GM12892 (cell line): Measurements from ENCODE around the gene EPHA6.

ENCODE experiments used
- POLR2A ChIP-seq: IDR thresholded peaks from 2 replicates; pipeline ENCODE4 v1.6.1; 2011; ENCODE audit warnings: low read depth, low read length, control low read depth
- TAF1 ChIP-seq: IDR thresholded peaks from 2 replicates; pipeline ENCODE4 v1.6.1; 2011; ENCODE audit warnings: low read depth, mild to moderate bottlenecking, control low read depth, low read length, borderline replicate concordance

DNA sequence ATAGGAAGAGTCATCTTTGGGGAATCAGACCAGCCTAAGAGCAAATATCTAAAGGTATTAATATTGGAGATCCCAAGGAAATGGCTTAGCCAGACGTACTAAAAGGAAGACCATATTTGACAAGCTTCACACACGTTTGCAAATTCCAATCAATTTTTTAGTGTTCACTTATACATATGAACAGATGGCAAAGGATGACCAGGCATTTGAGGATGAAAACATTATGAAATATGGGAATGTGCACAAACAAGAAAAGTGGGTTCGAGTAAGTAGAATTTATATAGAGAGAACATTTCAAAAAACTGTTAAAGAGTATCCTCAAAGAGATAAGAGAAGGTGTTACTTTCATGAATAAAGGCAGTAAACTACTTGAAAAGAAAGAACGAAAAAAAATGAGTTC is 981.6 kb downstream of the EPHA6 start:
- TF ChIP-seq POLR2A (no peak), TAF1 (no peak)
